Tibial nerve (tissue), 4 donors: ENCODE data around the gene AIG1. TPM values are rescaled to one million over a fixed set of nuclear protein-coding genes. Genes with fewer than 3 reads are reported as not detected.

ENCODE experiments used
- DNase-seq, 2 donors: peaks; one replicate each; pipeline ENCODE4 v3.0.0-alpha.2; 2019; ENCODE audit warnings: low spot score in 2 of 2
- H3K27ac ChIP-seq, 4 donors: fragments of 200-600 bp; sonication (generic) in 3 of 4; one replicate each; pipeline ENCODE4 v1.5.1; 2017 to 2019; ENCODE audit warnings: mild to moderate bottlenecking in 1 of 4
- H3K27me3 ChIP-seq, 2 donors: fragments of 200-600 bp; sonication (generic) in 1 of 2; one replicate each; pipeline versions ENCODE4 v1.5.1 to v1.6.0; 2017 to 2019
- H3K36me3 ChIP-seq, 3 donors: fragments of 200-600 bp; sonication (generic); one replicate each; pipeline ENCODE4 v1.5.1; 2018 to 2019
- H3K4me1 ChIP-seq, 4 donors: fragments of 200-600 bp; sonication (generic) in 3 of 4; one replicate each; pipeline ENCODE4 v1.5.1; 2017 to 2019
- H3K4me3 ChIP-seq, 4 donors: fragments of 200-600 bp; sonication (generic) in 3 of 4; one replicate each; pipeline ENCODE4 v1.5.1; 2017 to 2019; ENCODE audit warnings: mild to moderate bottlenecking in 1 of 4, moderate library complexity in 1 of 4
- H3K9me3 ChIP-seq, 4 donors: fragments of 200-600 bp; sonication (generic) in 3 of 4; one replicate each; pipeline ENCODE4 v1.5.1; 2017 to 2019
- CTCF ChIP-seq, 5 experiments: fragments of 200-600 bp in 3 of 5; fragments of 450-650 bp in 2 of 5; sonication (generic) in 3 of 5; IDR thresholded peaks; one replicate each; pipeline ENCODE4 v1.5.1; 2016 to 2019; ENCODE audit warnings: antibody characterized with exemption in 5 of 5, mild to moderate bottlenecking in 3 of 5, moderate library complexity in 2 of 5
- EP300 ChIP-seq, 2 donors: sonication (generic); formaldehyde crosslinking; IDR thresholded peaks; one replicate each; pipeline ENCODE4 v1.6.1; 2017; ENCODE audit warnings: antibody characterized with exemption in 2 of 2, mild to moderate bottlenecking in 1 of 2
- POLR2A ChIP-seq, 2 donors: fragments of 450-650 bp; IDR thresholded peaks; one replicate each; pipeline ENCODE4 v1.6.1; 2017; ENCODE audit warnings: antibody characterized with exemption in 2 of 2, mild to moderate bottlenecking in 2 of 2, moderate library complexity in 2 of 2
- WGBS, 2 donors: methylation state at CpG; one replicate each; pipeline ENCODE4 v1.1.5; 2018; 5-methylcytosine and 5-hydroxymethylcytosine counted together
- total RNA-seq, 4 donors: library from RNA; depleted of rRNA; stranded (reverse); fragments of >200 nt; gene quantifications; one replicate each; pipeline ENCODE4 v1.1.0, GENCODE V29; 2016

The AIG1 gene
- total RNA-seq, 4 donors from 2014 or later: 18.2 to 23.9 (median 22.2) TPM

- H3K4me3 ChIP-seq: no peak overlapping the region
- no peaks in the 10 kb centered on the region for H3K27me3 ChIP-seq
- no peaks in the 10 kb centered on the region for H3K9me3 ChIP-seq
- H3K4me1 ChIP-seq: no peaks in the 10 kb centered on the region
- 74 to 80% methylated on average over 3 of the region's 3 CpGs for WGBS, 2 donors
- no peak for DNase-seq
- peaks cover 0 to 7% (median 0%) of the 10 kb centered on the region in 3 donors for H3K36me3 ChIP-seq
- no peak overlapping the region for H3K27ac ChIP-seq
- TF ChIP-seq POLR2A (IDR thresholded peaks at IDR 0.05): no peak
- no peak for TF ChIP-seq CTCF (IDR thresholded peaks at IDR 0.05)
- no peak for TF ChIP-seq EP300 (IDR thresholded peaks at IDR 0.05)
These were observed 85.6 kb downstream of the AIG1 start for GRCh38 chr6:143146186-143146851.

- peaks cover 0 to 7% (median 0%) of the 10 kb centered on the region in 3 donors for H3K36me3 ChIP-seq
- no peaks in the 10 kb centered on the region for H3K27me3 ChIP-seq
- no peak overlapping the region for H3K27ac ChIP-seq
- H3K4me1 ChIP-seq: no peaks in the 10 kb centered on the region
- TF ChIP-seq CTCF (IDR thresholded peaks at IDR 0.05) (no peak), POLR2A (IDR thresholded peaks at IDR 0.05) (no peak), EP300 (IDR thresholded peaks at IDR 0.05) (no peak)
- no peak for DNase-seq
- WGBS, 2 donors: 88 to 97% methylated on average over 2 of the region's 2 CpGs
- H3K9me3 ChIP-seq: no peaks in the 10 kb centered on the region
- no peak overlapping the region for H3K4me3 ChIP-seq
These were observed 89.1 kb downstream of the AIG1 start for GRCh38 chr6:143149771-143150170.

- no peak overlapping the region for H3K4me3 ChIP-seq
- TF ChIP-seq CTCF (IDR thresholded peaks at IDR 0.05) (no peak), EP300 (IDR thresholded peaks at IDR 0.05) (no peak), POLR2A (IDR thresholded peaks at IDR 0.05) (no peak)
- no peaks in the 10 kb centered on the region for H3K27me3 ChIP-seq
- H3K4me1 ChIP-seq: no peaks in the 10 kb centered on the region
- H3K36me3 ChIP-seq: peaks cover 0 to 7% (median 0%) of the 10 kb centered on the region in 3 donors
- no peak for DNase-seq
- no peaks in the 10 kb centered on the region for H3K9me3 ChIP-seq
- WGBS, 2 donors: 80 to 97% methylated on average over 1 of the region's 1 CpG
- H3K27ac ChIP-seq: no peak overlapping the region
These were observed 89.6 kb downstream of the AIG1 start for GRCh38 chr6:143150281-143150680.

- WGBS, 2 donors: 94 to 97% methylated on average over 3 of the region's 3 CpGs
- H3K27me3 ChIP-seq: no peaks in the 10 kb centered on the region
- H3K36me3 ChIP-seq: peaks cover 0 to 7% (median 0%) of the 10 kb centered on the region in 3 donors
- H3K27ac ChIP-seq: no peak overlapping the region
- TF ChIP-seq POLR2A (IDR thresholded peaks at IDR 0.05) (no peak), EP300 (IDR thresholded peaks at IDR 0.05) (no peak), CTCF (IDR thresholded peaks at IDR 0.05) (no peak)
- H3K9me3 ChIP-seq: no peaks in the 10 kb centered on the region
- no peak for DNase-seq
- H3K4me3 ChIP-seq: no peak overlapping the region
- H3K4me1 ChIP-seq: no peaks in the 10 kb centered on the region
These were observed 90.7 kb downstream of the AIG1 start for GRCh38 chr6:143151381-143151780.

GRCh38 chr6:143155681-143156080 lies 95.0 kb downstream of the AIG1 start:
- Histone ChIP-seq H3K27ac (no peak overlapping the region), H3K27me3 (no peaks in the 10 kb centered on the region), H3K9me3 (no peaks in the 10 kb centered on the region), H3K4me1 (peaks cover 0 to 15% (median 0%) of the 10 kb centered on the region in 4 donors), H3K4me3 (no peak overlapping the region), H3K36me3 (no peaks in the 10 kb centered on the region)
- no peak for DNase-seq
- WGBS, 2 donors: 92 to 93% methylated on average over 1 of the region's 1 CpG
- no peak for TF ChIP-seq CTCF (IDR thresholded peaks at IDR 0.05)
- no peak for TF ChIP-seq POLR2A (IDR thresholded peaks at IDR 0.05)
- no peak for TF ChIP-seq EP300 (IDR thresholded peaks at IDR 0.05)
